ENCODE data around the gene SURF2.
"Not testable (repeated sequence)": the region's sequence is repeated elsewhere in the genome, so short reads cannot be mapped to it uniquely, and the experiment has no call there.

Gene SURF2

GRCh38 chr9:133379153-133380086 is 23.1 kb downstream of the SURF2 start:
- no peak for DNase-seq

GRCh38 chr9:133380734-133381133 is 24.4 kb downstream of the SURF2 start:
- DNase-seq: no peak

- DNase-seq: no peak
Observed at GRCh38 chr9:133382507-133383141, 26.3 kb downstream of the SURF2 start.

- DNase-seq: no peak
Observed at GRCh38 chr9:133383438-133383837, 27.1 kb downstream of the SURF2 start.

GRCh38 chr9:133384736-133385321 is 28.5 kb downstream of the SURF2 start:
- no peak for DNase-seq

GRCh38 chr9:133385452-133385851 is 29.1 kb downstream of the SURF2 start:
- no peak for DNase-seq

GRCh38 chr9:133386338-133386737 is 30.0 kb downstream of the SURF2 start:
- DNase-seq: no peak

GRCh38 chr9:133387680-133388079 is 31.3 kb downstream of the SURF2 start:
- no peak for DNase-seq

GRCh38 chr9:133389025-133389557 is 32.7 kb downstream of the SURF2 start:
- no peak for DNase-seq

GRCh38 chr9:133389562-133389961 is 33.2 kb downstream of the SURF2 start:
- no peak for DNase-seq

- no peak for DNase-seq
Observed at GRCh38 chr9:133390713-133391112, 34.4 kb downstream of the SURF2 start.

GRCh38 chr9:133391449-133391848 is 35.1 kb downstream of the SURF2 start:
- DNase-seq: not testable (repeated sequence)

GRCh38 chr9:133392308-133392707 is 36.0 kb downstream of the SURF2 start:
- DNase-seq: not testable (repeated sequence)

- no peak for DNase-seq
Observed at GRCh38 chr9:133393399-133393798, 37.0 kb downstream of the SURF2 start.

- DNase-seq: no peak
Observed at GRCh38 chr9:133394687-133395271, 38.4 kb downstream of the SURF2 start.

- no peak for DNase-seq
Observed at GRCh38 chr9:133396952-133397351, 40.6 kb downstream of the SURF2 start.

- no peak for DNase-seq
Observed at GRCh38 chr9:133397370-133397769, 41.0 kb downstream of the SURF2 start.

GRCh38 chr9:133397895-133398294 is 41.5 kb downstream of the SURF2 start:
- no peak for DNase-seq

GRCh38 chr9:133400292-133400691 is 43.9 kb downstream of the SURF2 start:
- no peak for DNase-seq

GRCh38 chr9:133401588-133401987 is 45.2 kb downstream of the SURF2 start:
- DNase-seq: no peak

GRCh38 chr9:133402689-133403088 is 46.3 kb downstream of the SURF2 start:
- no peak for DNase-seq

GRCh38 chr9:133403766-133404453 is 47.6 kb downstream of the SURF2 start:
- DNase-seq: no peak
